Measurements from ENCODE around the gene HMGN3. TPM values are rescaled to one million over a fixed set of nuclear protein-coding genes. Genes with fewer than 3 reads are reported as not detected.

The HMGN3 gene
- total RNA-seq, 1 experiment from 2014 or later: 151 TPM

- TF ChIP-seq ARID4B (CRISPR knock-in tag; IDR thresholded peaks at IDR 0.05; ENCODE audit: borderline replicate concordance) (no peak), MYBL2 (CRISPR knock-in tag; IDR thresholded peaks at IDR 0.05) (no peak)
Observed at GRCh38 chr6:79266051-79266450, 31.6 kb upstream of the HMGN3 start (continued).

GRCh38 chr6:79263359-79263758 lies 28.9 kb upstream of the HMGN3 start:
- Mint-ChIP-seq H3K4me1 (no peaks in the 10 kb centered on the region), H3K9me3 (peaks cover 33% of the 10 kb centered on the region), H3K27me3 (ENCODE audit: low read depth) (no peaks in the 10 kb centered on the region), H3K27ac (no peak overlapping the region), H3K36me3 (peaks cover 16% of the 10 kb centered on the region), H3K4me3 (no peak overlapping the region)
- TF ChIP-seq PREB (CRISPR knock-in tag; IDR thresholded peaks at IDR 0.05; ENCODE audit: borderline replicate concordance) (no peak), ZNF138 (CRISPR knock-in tag; conservative IDR thresholded peaks at IDR 0.05) (no peak), NR2C2 (CRISPR knock-in tag; IDR thresholded peaks at IDR 0.05) (no peak), NR1H2 (CRISPR knock-in tag; IDR thresholded peaks at IDR 0.05) (no peak), FOXP4 (CRISPR knock-in tag; IDR thresholded peaks at IDR 0.05) (no peak)
- CTCF ChIA-PET: no interaction called here
- ATAC-seq (no peak), DNase-seq (ENCODE audit: low spot score) (no peak)
- POLR2A ChIA-PET: no interaction called here

GRCh38 chr6:79261666-79262065 lies 27.2 kb upstream of the HMGN3 start:
- peaks cover 26% of the 10 kb centered on the region for H3K36me3 Mint-ChIP-seq
- no peaks in the 10 kb centered on the region for H3K4me1 Mint-ChIP-seq
- no peak overlapping the region for H3K27ac Mint-ChIP-seq
- no peak for TF ChIP-seq STAT6 (CRISPR knock-in tag; conservative IDR thresholded peaks at IDR 0.05; ENCODE audit: low read depth)
- no peak for TF ChIP-seq RORB (CRISPR knock-in tag; IDR thresholded peaks at IDR 0.05)
- TF ChIP-seq ZNF423 (CRISPR knock-in tag; IDR thresholded peaks at IDR 0.05): peak; percentile 97
- H3K9me3 Mint-ChIP-seq: peaks cover 47% of the 10 kb centered on the region
- ChIA-PET POLR2A (no interaction called here), CTCF (interaction anchor here (1.8 kb wide), 1 partner anchor 170 kb away, joined by 5 read pairs; no protein-coding TSS in a partner anchor)
- H3K27me3 Mint-ChIP-seq (ENCODE audit: low read depth): no peaks in the 10 kb centered on the region
- ATAC-seq (no peak), DNase-seq (ENCODE audit: low spot score) (no peak)
- H3K4me3 Mint-ChIP-seq: no peak overlapping the region

GRCh38 chr6:79260772-79261171 lies 26.3 kb upstream of the HMGN3 start:
- Mint-ChIP-seq H3K9me3 (peaks cover 55% of the 10 kb centered on the region), H3K36me3 (peaks cover 35% of the 10 kb centered on the region), H3K4me3 (no peak overlapping the region), H3K4me1 (no peaks in the 10 kb centered on the region), H3K27me3 (ENCODE audit: low read depth) (no peaks in the 10 kb centered on the region), H3K27ac (no peak overlapping the region)
- ChIA-PET CTCF (no interaction called here), POLR2A (no interaction called here)
- no peak for DNase-seq (ENCODE audit: low spot score)
- ATAC-seq: no peak
- no peak for TF ChIP-seq ATF6 (CRISPR knock-in tag; IDR thresholded peaks at IDR 0.05)
- no peak for TF ChIP-seq HMGA2 (CRISPR knock-in tag; IDR thresholded peaks at IDR 0.05)
- TF ChIP-seq IRF1 (CRISPR knock-in tag; IDR thresholded peaks at IDR 0.05): no peak
- no peak for TF ChIP-seq TEAD4 (CRISPR knock-in tag; IDR thresholded peaks at IDR 0.05)
- no peak for TF ChIP-seq GTF2I (CRISPR knock-in tag; conservative IDR thresholded peaks at IDR 0.05)
- no peak for TF ChIP-seq SMAD4 (CRISPR knock-in tag; IDR thresholded peaks at IDR 0.05)
